Parathyroid adenoma (tissue), 2 donors: ENCODE measurements around the gene CTBP2.

Experiments used
- H2AFZ ChIP-seq: fragments of 300-600 bp; sonication (generic); one replicate; pipeline ENCODE4 v1.7.0; 2017; ENCODE audit warnings: antibody characterized with exemption, mild to moderate bottlenecking
- H3K27ac ChIP-seq: fragments of 300-600 bp; sonication (generic); one replicate; pipeline ENCODE4 v1.7.0; 2017
- H3K27me3 ChIP-seq: fragments of 300-600 bp; sonication (generic); one replicate; pipeline ENCODE4 v1.7.0; 2017; ENCODE audit warnings: low read length; ENCODE audit not compliant: control insufficient read depth, insufficient read depth
- H3K36me3 ChIP-seq: fragments of 300-600 bp; sonication (generic); one replicate; pipeline ENCODE4 v1.7.0; 2017; ENCODE audit warnings: low read length; ENCODE audit not compliant: control insufficient read depth, insufficient read depth
- H3K4me1 ChIP-seq: fragments of 300-600 bp; sonication (generic); one replicate; pipeline ENCODE4 v1.7.0; 2017; ENCODE audit warnings: control low read depth
- H3K4me2 ChIP-seq: fragments of 300-600 bp; sonication (generic); one replicate; pipeline ENCODE4 v1.7.0; 2017; ENCODE audit warnings: low read length
- H3K4me3 ChIP-seq: fragments of 300-600 bp; sonication (generic); one replicate; pipeline ENCODE4 v1.7.0; 2017; ENCODE audit warnings: low read depth, low read length
- H3K79me2 ChIP-seq: fragments of 300-600 bp; sonication (generic); one replicate; pipeline ENCODE4 v1.7.0; 2017; ENCODE audit warnings: control low read depth
- H3K9ac ChIP-seq: fragments of 300-600 bp; sonication (generic); one replicate; pipeline ENCODE4 v1.7.0; 2017; ENCODE audit warnings: mild to moderate bottlenecking
- H3K9me3 ChIP-seq: fragments of 300-600 bp; sonication (generic); one replicate; pipeline ENCODE4 v1.7.0; 2017; ENCODE audit warnings: low read length; ENCODE audit not compliant: control insufficient read depth
- CTCF ChIP-seq: fragments of 300-600 bp; sonication (generic); IDR thresholded peaks from one replicate; pipeline ENCODE4 v1.7.0; 2017; ENCODE audit warnings: antibody characterized with exemption, mild to moderate bottlenecking
- donor health status: primary hyperparathyroidism.

The CTBP2 gene

GRCh38 chr10:125011926-125012705 lies 148.2 kb downstream of the CTBP2 start:
- H3K9ac ChIP-seq: no peak overlapping the region
- H3K27me3 ChIP-seq: no peaks in the 10 kb centered on the region
- H3K4me3 ChIP-seq: no peak overlapping the region
- peaks cover 46% of the 10 kb centered on the region for H3K79me2 ChIP-seq
- no peaks in the 10 kb centered on the region for H3K9me3 ChIP-seq
- no peak for TF ChIP-seq CTCF
- no peak overlapping the region for H3K4me2 ChIP-seq
- H3K27ac ChIP-seq: no peak overlapping the region
- no peaks in the 10 kb centered on the region for H3K36me3 ChIP-seq
- no peak overlapping the region for H2AFZ ChIP-seq
- H3K4me1 ChIP-seq: peaks cover 15% of the 10 kb centered on the region

GRCh38 chr10:125011171-125011925 lies 149.0 kb downstream of the CTBP2 start:
- Histone ChIP-seq H2AFZ (no peak overlapping the region), H3K9me3 (no peaks in the 10 kb centered on the region), H3K27ac (no peak overlapping the region), H3K4me1 (peaks cover 22% of the 10 kb centered on the region), H3K9ac (no peak overlapping the region), H3K36me3 (no peaks in the 10 kb centered on the region), H3K27me3 (no peaks in the 10 kb centered on the region), H3K4me2 (no peak overlapping the region), H3K79me2 (peaks cover 40% of the 10 kb centered on the region), H3K4me3 (no peak overlapping the region)
- no peak for TF ChIP-seq CTCF

- Histone ChIP-seq H3K9me3 (no peaks in the 10 kb centered on the region), H3K27ac (no peak overlapping the region), H3K27me3 (no peaks in the 10 kb centered on the region), H3K4me1 (peaks cover 20% of the 10 kb centered on the region), H3K9ac (no peak overlapping the region), H3K4me2 (no peak overlapping the region), H3K36me3 (no peaks in the 10 kb centered on the region), H3K4me3 (no peak overlapping the region), H2AFZ (no peak overlapping the region), H3K79me2 (peaks cover 30% of the 10 kb centered on the region)
- TF ChIP-seq CTCF: no peak
These were observed 150.0 kb downstream of the CTBP2 start for GRCh38 chr10:125010362-125010761.

GRCh38 chr10:125009661-125010161 lies 150.7 kb downstream of the CTBP2 start:
- no peaks in the 10 kb centered on the region for H3K9me3 ChIP-seq
- H3K36me3 ChIP-seq: no peaks in the 10 kb centered on the region
- no peaks in the 10 kb centered on the region for H3K27me3 ChIP-seq
- no peak overlapping the region for H2AFZ ChIP-seq
- peaks cover 27% of the 10 kb centered on the region for H3K79me2 ChIP-seq
- H3K4me2 ChIP-seq: no peak overlapping the region
- no peak overlapping the region for H3K4me3 ChIP-seq
- no peak for TF ChIP-seq CTCF
- peaks cover 13% of the 10 kb centered on the region for H3K4me1 ChIP-seq
- no peak overlapping the region for H3K27ac ChIP-seq
- no peak overlapping the region for H3K9ac ChIP-seq
